Endothelial cell of umbilical vein (primary cell): ENCODE data around the gene SPOP. TPM values are rescaled to one million over a fixed set of nuclear protein-coding genes. Genes with fewer than 3 reads are reported as not detected.

Source experiments
- BruUV-seq: library from RNA; stranded (reverse); fragments of 400-500 nt; replicated peaks from 2 replicates; lab custom pipeline; 2021; lab: Mats Ljungman, UMichigan
- CTCF ChIA-PET: fragments of 300-600, 350-600 bp; sonication (Branson Sonifier 250); formaldehyde crosslinking; loops from one replicate; lab custom pipeline; 2021; ENCODE audit warnings: antibody characterized with exemption, inconsistent platforms; lab: Charles Lee
- POLR2A ChIA-PET: fragments of 300-600, 350-600 bp; sonication (Branson Sonifier 250); formaldehyde crosslinking; loops from one replicate; lab custom pipeline; 2021; ENCODE audit warnings: antibody characterized with exemption, inconsistent platforms; lab: Charles Lee
- DNase-seq: peaks from one replicate; pipeline ENCODE4 v3.0.0-alpha.2; 2011; ENCODE audit warnings: low read depth, low spot score
- FAIRE-seq: peaks from 2 replicates; lab custom pipeline; 2011; peaks lifted over from hg19 to GRCh38; lab: Jason Lieb, UNC
- H2AFZ ChIP-seq: 2 replicates; pipeline ENCODE4 v1.6.0; 2012; ENCODE audit warnings: low read depth, low read length, control low read depth, inconsistent platforms
- H3K27ac ChIP-seq: 2 replicates; pipeline ENCODE4 v1.5.1; 2011; ENCODE audit warnings: low read depth, mild to moderate bottlenecking, control low read depth, low read length, moderate library complexity; ENCODE audit not compliant: insufficient read depth
- H3K27me3 ChIP-seq, 2 experiments: 2 replicates each; pipeline versions ENCODE4 v1.6.0 to v1.6.1; 2011; ENCODE audit warnings: low read length in 2 of 2, mixed read lengths in 1 of 2; ENCODE audit not compliant: control insufficient read depth in 2 of 2, insufficient read depth in 2 of 2
- H3K36me3 ChIP-seq, 2 experiments: 2 replicates in 1 of 2; 3 replicates in 1 of 2; pipeline ENCODE4 v1.5.1; 2011; ENCODE audit warnings: low read length in 2 of 2, mild to moderate bottlenecking in 1 of 2, moderate library complexity in 1 of 2; ENCODE audit not compliant: control insufficient read depth in 2 of 2, insufficient read depth in 2 of 2; ENCODE audit errors: extremely low read depth in 1 of 2
- H3K4me1 ChIP-seq: 3 replicates; pipeline ENCODE4 v1.5.1; 2011; ENCODE audit warnings: mild to moderate bottlenecking, low read length; ENCODE audit not compliant: control insufficient read depth, insufficient read depth; ENCODE audit errors: extremely low read depth
- H3K4me2 ChIP-seq: 2 replicates; pipeline ENCODE4 v1.6.1; 2011; ENCODE audit warnings: low read length, control low read depth, mixed read lengths; ENCODE audit not compliant: insufficient read depth
- H3K4me3 ChIP-seq, 3 experiments: fragments of 200-600 bp in 1 of 3; sonication (generic), shearing (Covaris generic) in 1 of 3; replicated peaks in 1 of 3; 2 replicates each; pipeline ENCODE4 v1.5.1; 2011 to 2016; ENCODE audit warnings: control low read depth in 3 of 3, low read length in 3 of 3, mild to moderate bottlenecking in 2 of 3, inconsistent platforms in 1 of 3, low read depth in 1 of 3, moderate library complexity in 1 of 3; ENCODE audit not compliant: insufficient read depth in 1 of 3
- H3K79me2 ChIP-seq: 2 replicates; pipeline ENCODE4 v1.6.0; 2012; ENCODE audit warnings: low read length, inconsistent platforms; ENCODE audit not compliant: control insufficient read depth, insufficient read depth
- H3K9ac ChIP-seq: replicated peaks from 2 replicates; pipeline ENCODE3; 2011; ENCODE audit warnings: low read length, control low read depth; ENCODE audit not compliant: insufficient read depth; ENCODE audit errors: extremely low read depth
- H3K9me1 ChIP-seq: replicated peaks from 3 replicates; pipeline ENCODE4 v1.6.0; 2011; ENCODE audit warnings: mild to moderate bottlenecking, low read length; ENCODE audit not compliant: control insufficient read depth, insufficient read depth; ENCODE audit errors: extremely low read depth
- H3K9me3 ChIP-seq: replicated peaks from 2 replicates; pipeline ENCODE4 v1.5.1; 2012; ENCODE audit warnings: low read length, inconsistent platforms; ENCODE audit not compliant: control insufficient read depth, insufficient read depth
- H4K20me1 ChIP-seq: replicated peaks from 2 replicates; pipeline ENCODE3; 2011; ENCODE audit warnings: mild to moderate bottlenecking, low read length; ENCODE audit not compliant: control insufficient read depth, insufficient read depth; ENCODE audit errors: extremely low read depth
- EZH2 ChIP-seq: IDR thresholded peaks from 2 replicates; pipeline ENCODE4 v1.6.1; 2012; ENCODE audit warnings: borderline replicate concordance, low read depth, mild to moderate bottlenecking, moderate library complexity, low read length, inconsistent platforms; ENCODE audit not compliant: severe bottlenecking
- FOS ChIP-seq: IDR thresholded peaks from 2 replicates; pipeline ENCODE4 v1.6.1; 2011; ENCODE audit warnings: mild to moderate bottlenecking, low read length, moderate library complexity, borderline replicate concordance; ENCODE audit not compliant: insufficient read depth
- GATA2 ChIP-seq: IDR thresholded peaks from 2 replicates; pipeline ENCODE4 v1.7.0; 2011; ENCODE audit warnings: low read depth, mild to moderate bottlenecking, moderate library complexity, mixed read lengths, low read length; ENCODE audit not compliant: insufficient read length, insufficient read depth
- JUN ChIP-seq: IDR thresholded peaks from 2 replicates; pipeline ENCODE4 v1.6.1; 2011; ENCODE audit warnings: borderline replicate concordance, low read depth; ENCODE audit not compliant: insufficient read length, insufficient read depth
- MYC ChIP-seq: IDR thresholded peaks from one replicate; pipeline ENCODE4 v1.6.1; 2011; ENCODE audit warnings: mild to moderate bottlenecking, low read depth, low read length
- POLR2A ChIP-seq: IDR thresholded peaks from 2 replicates; pipeline ENCODE4 v1.6.1; 2012; ENCODE audit warnings: low read depth, mild to moderate bottlenecking, control low read depth, low read length
- POLR2AphosphoS5 ChIP-seq: IDR thresholded peaks from 2 replicates; pipeline ENCODE4 v1.6.1; 2012; ENCODE audit warnings: low read depth, mild to moderate bottlenecking, control low read depth, low read length, moderate library complexity; ENCODE audit not compliant: insufficient read depth
- dilution Hi-C: fragments of 300-500 bp; cut with MboI; formaldehyde crosslinking; loops from one replicate; pipeline ENCODE4 v1.15.0; 2019; ENCODE audit warnings: low sequenced_read_pairs; ENCODE audit not compliant: extremely low pct_ligation_motif_present
- intact Hi-C: fragments of 100-400 bp; cut with micrococcal nuclease; formaldehyde crosslinking; loops from one replicate; pipeline ENCODE4 v1.10.0; 2022
- polyA plus RNA-seq, 4 experiments: library from polyadenylated mRNA; depleted of rRNA in 3 of 4; stranded (reverse) in 3 of 4; unstranded in 1 of 4; fragments of >200 nt; gene quantifications; 2 replicates each; pipeline versions ENCODE4 v1.2.1 to v1.2.3, GENCODE V29; 2011 to 2012; ENCODE audit warnings: missing spikeins in 1 of 4
- total RNA-seq: library from RNA; stranded (reverse); gene quantifications from 2 replicates; pipeline ENCODE4 v1.2.3, GENCODE V29; 2021
- TF ChIP-seq, protein P1 (sequence below), 2 donors: IDR thresholded peaks; 1 replicate in 1 of 2; 2 replicates in 1 of 2; pipeline ENCODE4 v1.5.1; 2011; ENCODE audit warnings: low read length in 2 of 2, mild to moderate bottlenecking in 2 of 2, moderate library complexity in 2 of 2, control low read depth in 1 of 2, inconsistent platforms in 1 of 2, low read depth in 1 of 2; ENCODE audit not compliant: insufficient read depth in 1 of 2; ENCODE audit errors: extremely low read depth in 1 of 2
- TF ChIP-seq, protein P2 (sequence below): IDR thresholded peaks from 2 replicates; pipeline ENCODE4 v1.6.1; 2011; ENCODE audit not compliant: insufficient read depth, insufficient read length

SPOP gene
- total and polyA plus RNA-seq, 2 donors (not counting 3 experiments of a cell fraction or from before 2014, with no cell fraction given), result 46.9 to 61.0 TPM

DNA sequence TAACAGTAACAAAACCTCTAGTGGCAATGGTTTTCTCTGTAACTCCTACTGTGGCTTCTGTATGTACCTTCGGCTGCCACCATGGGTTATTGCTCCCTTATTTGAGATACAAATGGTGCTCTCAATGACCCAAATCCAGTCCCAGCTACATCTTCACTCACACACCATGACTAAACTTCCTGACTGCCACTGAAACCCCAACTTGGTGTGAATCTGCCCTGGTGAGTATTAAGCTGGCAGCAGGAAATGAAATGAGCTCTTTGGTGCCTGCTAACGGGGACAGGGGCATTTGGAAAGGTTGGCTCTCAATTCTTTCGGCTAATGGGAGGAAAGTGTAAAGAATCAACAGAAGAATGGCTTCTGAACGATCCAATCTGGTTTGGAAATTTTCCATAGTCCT, 37.3 kb upstream of the SPOP start:
- DNase-seq, result no peak
- H2AFZ ChIP-seq, result no peak overlapping the region
- no peak overlapping the region for H3K4me2 ChIP-seq
- H3K4me1 ChIP-seq, result peaks cover 10% of the 10 kb centered on the region
- H3K27me3 ChIP-seq, result no peaks in the 10 kb centered on the region
- dilution Hi-C loops (no loop called here), intact Hi-C loops (no loop called here)
- BruUV-seq, result no TSS peak
- H3K4me3 ChIP-seq, result no peak overlapping the region
- H3K79me2 ChIP-seq, result no peaks in the 10 kb centered on the region
- no peaks in the 10 kb centered on the region for H4K20me1 ChIP-seq
- no peaks in the 10 kb centered on the region for H3K9me1 ChIP-seq
- peaks cover 0 to 17% of the 10 kb centered on the region in 2 experiments for H3K36me3 ChIP-seq
- H3K9ac ChIP-seq, result no peak overlapping the region
- no peaks in the 10 kb centered on the region for H3K9me3 ChIP-seq
- FAIRE-seq, result no peak
- CTCF ChIA-PET, result interaction anchor here (0.8 to 2.0 kb wide), 5 partner anchors 137 to 158 kb away, joined by 4 to 7 read pairs (median 4); partner anchors contain the start of gene NXPH3
- TF ChIP-seq JUN, result no peak
- TF ChIP-seq FOS, result no peak
- TF ChIP-seq EZH2, result no peak
- TF ChIP-seq, protein P1, sequence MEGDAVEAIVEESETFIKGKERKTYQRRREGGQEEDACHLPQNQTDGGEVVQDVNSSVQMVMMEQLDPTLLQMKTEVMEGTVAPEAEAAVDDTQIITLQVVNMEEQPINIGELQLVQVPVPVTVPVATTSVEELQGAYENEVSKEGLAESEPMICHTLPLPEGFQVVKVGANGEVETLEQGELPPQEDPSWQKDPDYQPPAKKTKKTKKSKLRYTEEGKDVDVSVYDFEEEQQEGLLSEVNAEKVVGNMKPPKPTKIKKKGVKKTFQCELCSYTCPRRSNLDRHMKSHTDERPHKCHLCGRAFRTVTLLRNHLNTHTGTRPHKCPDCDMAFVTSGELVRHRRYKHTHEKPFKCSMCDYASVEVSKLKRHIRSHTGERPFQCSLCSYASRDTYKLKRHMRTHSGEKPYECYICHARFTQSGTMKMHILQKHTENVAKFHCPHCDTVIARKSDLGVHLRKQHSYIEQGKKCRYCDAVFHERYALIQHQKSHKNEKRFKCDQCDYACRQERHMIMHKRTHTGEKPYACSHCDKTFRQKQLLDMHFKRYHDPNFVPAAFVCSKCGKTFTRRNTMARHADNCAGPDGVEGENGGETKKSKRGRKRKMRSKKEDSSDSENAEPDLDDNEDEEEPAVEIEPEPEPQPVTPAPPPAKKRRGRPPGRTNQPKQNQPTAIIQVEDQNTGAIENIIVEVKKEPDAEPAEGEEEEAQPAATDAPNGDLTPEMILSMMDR (IDR thresholded peaks at IDR 0.05; ENCODE audit: extremely low read depth in 1 of 2, insufficient read depth in 1 of 2, low read depth in 1 of 2, low read length in 2 of 2), result no peak
- TF ChIP-seq MYC, result no peak
- TF ChIP-seq, protein P2, sequence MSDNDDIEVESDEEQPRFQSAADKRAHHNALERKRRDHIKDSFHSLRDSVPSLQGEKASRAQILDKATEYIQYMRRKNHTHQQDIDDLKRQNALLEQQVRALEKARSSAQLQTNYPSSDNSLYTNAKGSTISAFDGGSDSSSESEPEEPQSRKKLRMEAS, result no peak
- TF ChIP-seq GATA2, result no peak
- no peak for TF ChIP-seq POLR2AphosphoS5
- no peak for TF ChIP-seq POLR2A
- POLR2A ChIA-PET, result interaction anchor here (1.2 kb wide), 1 partner anchor 49 kb away, joined by 8 read pairs; the partner anchor contains the start of gene FAM117A
- no peak overlapping the region for H3K27ac ChIP-seq
